ENCODE results near the gene HIP1.
"Not testable (repeated sequence)": the region's sequence is repeated elsewhere in the genome, so short reads cannot be mapped to it uniquely, and the experiment has no call there.

HIP1 gene

GRCh38 chr7:75485979-75486643 lies 252.6 kb downstream of the HIP1 start, which contains the start of gene POM121C:
Gene POM121C, minus strand, starts transcription at chr7:75486299. Its CDS starts 44,803 bp downstream, at chr7:75441496.
- peak; percentile 58 for DNase-seq (ENCODE audit: low read depth)

GRCh38 chr7:75485355-75485978 lies 253.3 kb downstream of the HIP1 start:
- DNase-seq (ENCODE audit: low read depth): not testable (repeated sequence)
